NK-92 (cell line): ENCODE results near the gene NXN.
"Not testable (repeated sequence)": the region's sequence is repeated elsewhere in the genome, so short reads cannot be mapped to it uniquely, and the experiment has no call there.

ENCODE experiments used
- DNase-seq: peaks from one replicate; lab custom pipeline; 2025; ENCODE audit not compliant: unreplicated experiment; lab: John Stamatoyannopoulos, UW

The NXN gene

DNA sequence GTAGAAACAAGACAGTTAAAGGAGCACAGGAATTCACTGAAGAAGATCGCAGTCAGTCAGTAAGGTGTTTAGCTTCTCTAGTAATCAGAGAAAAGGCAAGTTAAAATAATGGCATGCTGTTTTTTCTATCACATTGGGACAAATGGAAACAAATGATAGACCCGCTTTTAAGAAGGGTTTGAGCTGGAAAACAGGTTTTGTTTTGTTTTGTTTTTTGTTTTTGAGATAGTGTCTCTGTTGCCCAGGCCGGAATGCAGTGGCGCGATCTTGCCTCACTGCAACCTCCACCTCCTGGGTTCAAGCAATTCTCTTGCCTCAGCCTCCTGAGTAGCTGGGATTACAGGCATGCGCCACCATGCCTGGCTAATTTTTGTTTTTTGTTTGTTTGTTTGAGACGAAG is 193.7 kb downstream of the NXN start:
- DNase-seq: not testable (repeated sequence)

DNA sequence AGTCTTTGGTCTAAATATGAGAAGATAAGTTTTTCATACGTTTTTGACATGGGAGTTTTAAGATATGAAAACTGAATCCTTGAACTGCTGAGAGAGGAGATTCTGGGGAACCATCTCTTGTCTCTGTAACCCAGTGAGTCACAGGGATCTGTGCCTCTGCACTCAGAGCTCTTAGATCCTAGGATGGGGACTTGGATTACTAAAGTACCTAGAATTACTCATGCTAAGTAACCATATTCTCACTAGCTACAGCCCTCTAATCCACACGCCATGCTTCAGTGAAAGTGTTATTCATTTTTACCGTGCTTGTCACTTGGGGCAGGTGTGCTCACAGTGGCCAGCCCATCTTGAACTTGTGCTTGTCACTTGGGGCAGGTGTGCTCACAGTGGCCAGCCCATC is 195.4 kb downstream of the NXN start:
- no peak for DNase-seq

DNA sequence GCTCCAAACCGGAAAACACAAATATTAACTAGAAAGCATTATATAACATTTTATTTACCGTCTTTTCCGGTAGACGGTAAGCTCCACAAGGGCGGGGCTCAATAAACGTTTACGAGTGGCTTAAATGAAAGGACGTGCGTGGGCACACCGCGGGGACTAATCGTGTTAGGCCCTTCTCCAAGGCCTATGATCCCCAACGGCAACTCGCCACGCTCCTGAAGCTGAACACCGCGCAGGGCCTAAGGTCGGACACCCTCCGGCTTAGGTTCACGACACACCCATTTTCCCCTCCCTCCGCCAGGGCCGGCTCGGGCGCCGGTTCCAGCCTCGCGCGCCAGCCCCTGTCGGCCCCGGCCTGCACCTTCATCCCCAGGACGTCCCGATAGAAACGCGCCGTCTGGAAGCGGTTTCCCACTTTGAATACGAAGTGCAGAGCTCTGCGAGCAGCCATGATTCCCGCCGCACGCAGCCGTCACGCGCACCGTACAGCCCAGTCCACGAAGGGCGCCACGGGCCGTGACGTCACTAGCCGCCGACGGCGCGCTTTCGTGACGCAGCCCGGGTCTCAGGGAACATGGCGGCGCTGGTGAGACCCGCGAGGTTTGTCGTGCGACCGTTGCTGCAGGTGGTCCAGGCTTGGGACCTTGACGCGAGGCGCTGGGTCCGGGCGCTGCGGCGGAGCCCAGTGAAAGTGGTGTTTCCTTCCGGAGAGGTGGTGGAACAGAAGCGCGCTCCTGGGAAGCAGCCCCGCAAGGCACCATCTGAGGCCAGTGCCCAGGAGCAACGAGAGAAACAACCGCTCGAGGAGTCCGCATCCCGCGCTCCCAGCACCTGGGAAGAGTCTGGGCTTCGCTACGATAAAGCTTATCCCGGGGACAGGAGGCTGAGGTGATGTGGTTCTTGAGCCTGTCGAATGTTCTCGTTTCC is 197.5 kb downstream of the NXN start, which contains the start of the genes GLOD4 and MRM3:
Gene GLOD4 (minus strand): TSS at position 476 of the 927 bp plus-strand sequence. CDS start 25 bp downstream, at position 451.
Gene MRM3 (plus strand): TSS at position 549 of the 927 bp plus-strand sequence. CDS start 26 bp downstream, at position 575.
- peak; percentile 37 for DNase-seq

DNA sequence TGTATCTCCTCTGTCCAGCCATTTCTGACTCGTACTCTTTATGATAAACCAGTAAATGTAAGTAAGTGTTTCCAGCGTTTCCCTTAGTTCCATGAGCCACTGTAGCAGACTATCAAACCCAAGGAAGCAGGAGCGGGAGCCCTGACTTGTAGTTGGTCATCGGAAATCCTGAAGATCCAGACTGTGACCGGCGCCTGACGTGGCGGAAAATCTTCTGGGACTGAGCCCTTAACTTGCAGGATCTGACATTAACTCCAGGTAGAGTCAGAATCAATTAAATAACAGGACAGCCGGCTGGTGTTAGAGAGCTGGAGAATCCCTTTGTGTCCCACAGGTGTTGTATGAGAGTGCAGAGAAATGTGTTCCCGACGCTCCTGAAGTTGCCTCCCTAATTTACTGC is 201.5 kb downstream of the NXN start:
- DNase-seq: no peak

DNA sequence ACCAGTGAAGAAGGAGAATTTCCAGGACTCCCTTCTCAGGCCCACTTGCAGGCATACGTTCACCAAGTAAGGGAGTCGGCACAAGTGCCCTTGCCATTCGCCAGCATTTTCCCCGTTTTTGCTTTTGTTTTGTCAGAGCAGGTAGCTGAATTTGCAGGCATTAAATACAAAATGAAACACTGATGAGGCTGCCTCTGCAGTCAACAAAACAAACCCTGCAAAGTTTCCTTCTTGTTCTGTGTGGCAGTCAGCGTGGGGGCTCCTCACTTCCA is 205.3 kb downstream of the NXN start:
- no peak for DNase-seq

DNA sequence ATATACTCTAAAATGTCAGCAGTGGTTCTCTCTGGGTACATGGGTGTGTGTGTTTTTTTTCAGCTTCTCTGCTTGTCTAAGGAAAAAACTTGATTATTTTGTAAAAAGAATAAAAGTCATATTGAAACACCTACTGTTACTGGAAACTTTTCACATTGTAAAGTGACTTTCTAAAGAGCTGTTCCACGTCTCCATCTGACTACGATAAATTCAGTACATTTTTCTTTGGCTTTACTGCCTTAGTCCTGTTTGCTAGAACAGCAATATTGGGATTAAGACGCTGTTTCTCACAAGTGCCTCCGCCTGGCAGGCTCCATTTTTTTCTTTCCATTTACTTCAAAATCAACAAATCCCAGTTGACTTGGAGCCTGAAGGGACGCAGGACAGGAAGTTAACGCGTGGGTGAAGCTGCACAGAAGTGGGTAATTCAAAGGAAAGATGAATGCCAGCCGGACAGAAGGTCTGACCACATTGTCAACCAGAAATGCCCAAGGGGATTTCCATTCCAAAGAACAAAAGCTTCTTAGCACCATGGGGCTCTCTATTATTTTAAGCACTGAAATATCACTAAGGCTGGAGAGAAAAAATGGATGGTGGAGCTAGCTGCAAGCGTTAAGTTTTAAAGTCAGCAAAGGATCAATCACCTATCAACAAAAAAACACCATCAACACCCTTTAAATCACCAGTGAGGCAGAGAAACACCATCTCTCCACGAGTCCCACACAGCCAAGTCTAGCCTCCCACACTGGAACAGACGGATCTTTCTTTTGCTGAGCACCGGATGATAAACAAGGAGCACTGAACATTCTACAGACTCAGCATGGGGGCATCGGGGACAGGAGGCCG is 205.9 kb downstream of the NXN start:
- no peak for DNase-seq

DNA sequence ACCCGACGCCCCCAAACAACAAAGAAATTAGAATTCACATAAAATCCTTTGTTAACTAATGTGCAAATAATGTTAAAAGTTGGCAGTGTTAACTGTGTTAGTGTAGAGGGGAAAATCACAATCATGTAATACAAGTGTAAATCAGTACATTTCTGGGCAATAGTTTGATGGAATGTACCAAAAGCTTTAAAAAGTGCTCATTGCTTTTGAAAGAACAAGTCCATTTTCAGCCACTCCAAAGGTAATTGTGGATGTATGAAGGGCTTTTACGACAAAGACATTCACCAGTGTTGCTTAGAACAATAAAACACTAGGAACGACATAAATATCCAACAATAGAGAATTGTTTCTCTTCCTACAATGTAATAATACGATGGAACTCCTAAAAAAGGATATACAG is 206.6 kb downstream of the NXN start:
- no peak for DNase-seq

DNA sequence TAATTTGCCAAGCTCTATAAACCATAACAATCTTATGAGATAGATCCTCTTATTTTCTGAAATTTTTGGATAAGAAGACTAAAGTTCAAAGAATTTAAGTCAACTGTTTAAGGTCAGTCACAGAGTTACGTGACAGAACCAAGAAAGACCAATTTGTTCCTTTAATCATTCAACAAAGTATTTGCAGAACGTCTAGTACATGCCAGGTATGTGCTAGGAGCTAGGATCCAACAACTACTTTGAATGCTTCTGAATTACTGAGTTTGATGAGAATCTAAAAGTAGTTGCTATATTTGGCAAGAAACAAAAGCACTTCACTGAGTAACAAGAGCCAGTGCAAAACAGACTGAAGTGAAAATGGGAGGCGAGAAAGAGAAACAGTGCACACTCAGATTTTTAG is 212.5 kb downstream of the NXN start:
- DNase-seq: no peak

DNA sequence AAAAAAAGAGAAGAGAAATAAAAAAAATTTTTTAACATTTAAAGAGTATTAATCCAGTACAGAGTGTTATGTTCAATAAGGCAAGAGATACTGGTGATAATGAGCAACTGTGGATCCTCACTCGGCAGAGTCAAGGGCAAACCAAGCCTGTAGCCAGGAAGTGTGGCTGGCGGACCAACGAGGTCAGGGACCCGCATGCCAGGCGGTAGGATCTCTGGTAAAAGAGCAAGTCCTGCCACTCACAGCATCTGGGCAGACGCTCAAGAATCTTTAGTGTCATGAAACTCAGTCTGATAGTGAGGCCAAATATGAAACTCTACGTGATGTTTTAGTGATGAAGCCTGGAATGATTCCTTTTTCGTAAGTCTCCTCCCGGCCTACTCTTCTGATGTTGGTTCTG is 219.2 kb downstream of the NXN start:
- DNase-seq: no peak

DNA sequence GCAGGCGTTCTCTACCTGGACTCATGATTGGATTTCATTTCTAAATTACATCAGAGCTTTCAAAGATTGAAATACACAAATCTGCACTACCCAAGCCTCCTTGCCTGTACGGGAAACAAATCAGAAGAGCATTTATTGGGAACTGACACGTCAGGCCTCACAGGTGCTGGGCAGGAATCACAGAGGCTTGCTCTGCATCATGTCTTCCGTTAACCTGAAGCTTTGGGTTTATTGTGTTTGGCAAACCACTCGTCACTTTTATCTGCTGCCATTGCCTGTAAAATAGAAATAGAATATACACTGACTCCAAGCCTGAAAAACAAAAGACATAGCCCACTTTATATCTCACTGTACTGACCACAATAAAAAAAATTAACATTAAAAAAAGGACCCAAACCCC is 219.6 kb downstream of the NXN start:
- DNase-seq: no peak

DNA sequence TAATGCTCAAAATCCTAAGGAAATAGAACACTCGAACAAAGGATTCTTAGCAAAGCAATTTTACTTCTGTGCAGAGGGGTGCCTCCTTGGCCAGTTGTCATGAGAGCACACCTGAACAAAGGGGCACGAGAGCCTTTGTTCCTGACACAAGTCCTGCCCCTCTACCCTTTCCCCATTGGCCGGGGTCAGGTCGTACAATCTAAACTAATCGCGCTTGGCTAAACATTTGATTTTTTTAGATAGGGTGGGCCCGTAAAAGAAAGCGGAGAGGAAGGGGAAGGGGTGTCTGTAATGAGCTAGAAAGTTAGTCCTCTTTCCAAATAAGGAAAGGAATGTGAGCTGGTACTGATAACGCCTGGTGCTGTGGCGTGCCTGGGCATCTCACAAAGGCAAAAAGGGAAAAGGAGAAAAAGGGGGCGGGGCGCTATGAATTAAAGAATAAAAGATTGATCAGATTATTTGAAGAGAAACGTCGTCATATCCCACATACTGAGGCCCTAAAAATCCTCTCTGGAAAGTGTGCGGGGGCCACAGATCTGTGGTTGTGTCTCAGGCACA is 223.5 kb downstream of the NXN start:
- DNase-seq: not testable (repeated sequence)

DNA sequence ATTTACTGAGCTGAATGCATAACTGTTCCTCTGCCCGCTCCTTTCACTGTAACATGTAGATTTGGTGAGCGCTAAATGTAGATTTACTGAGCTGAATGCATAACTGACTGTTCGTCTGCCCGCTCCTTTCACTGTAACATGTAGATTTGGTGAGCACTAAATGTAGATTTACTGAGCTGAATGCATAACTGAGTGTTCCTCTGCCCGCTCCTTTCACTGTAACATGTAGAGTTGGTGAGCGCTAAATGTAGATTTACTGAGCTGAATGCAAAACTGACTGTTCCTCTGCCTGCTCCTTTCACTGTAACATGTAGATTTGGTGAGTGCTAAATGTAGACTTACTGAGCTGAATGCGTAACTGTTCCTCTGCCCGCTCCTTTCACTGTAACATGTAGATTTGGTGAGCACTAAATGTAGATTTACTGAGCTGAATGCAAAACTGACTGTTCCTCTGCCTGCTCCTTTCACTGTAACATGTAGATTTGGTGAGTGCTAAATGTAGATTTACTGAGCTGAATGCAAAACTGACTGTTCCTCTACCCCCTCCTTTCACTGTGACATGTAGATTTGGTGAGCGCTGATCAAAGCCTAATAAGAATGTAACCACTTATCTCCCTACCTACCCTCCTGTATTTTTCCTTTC is 224.1 kb downstream of the NXN start:
- DNase-seq: not testable (repeated sequence)

DNA sequence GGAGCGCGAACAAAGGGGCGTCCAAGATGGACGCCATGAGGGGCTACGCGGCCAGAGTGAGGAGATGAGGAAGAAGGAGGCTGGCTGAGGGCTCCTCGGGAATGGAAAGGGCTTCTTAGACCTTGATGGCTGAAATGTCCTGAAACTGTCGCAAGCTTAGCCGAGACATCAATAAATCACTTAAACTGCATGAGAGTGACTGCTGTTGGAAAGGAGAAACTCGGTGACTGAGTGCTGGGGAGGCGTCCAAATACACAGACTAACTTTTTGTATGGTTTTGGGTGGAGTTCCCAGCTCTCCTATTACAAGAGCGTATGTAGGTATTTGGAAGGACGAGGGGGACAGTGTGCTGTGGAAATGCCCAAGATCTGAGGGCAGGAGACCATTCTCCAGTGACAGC is 226.2 kb downstream of the NXN start:
- no peak for DNase-seq

DNA sequence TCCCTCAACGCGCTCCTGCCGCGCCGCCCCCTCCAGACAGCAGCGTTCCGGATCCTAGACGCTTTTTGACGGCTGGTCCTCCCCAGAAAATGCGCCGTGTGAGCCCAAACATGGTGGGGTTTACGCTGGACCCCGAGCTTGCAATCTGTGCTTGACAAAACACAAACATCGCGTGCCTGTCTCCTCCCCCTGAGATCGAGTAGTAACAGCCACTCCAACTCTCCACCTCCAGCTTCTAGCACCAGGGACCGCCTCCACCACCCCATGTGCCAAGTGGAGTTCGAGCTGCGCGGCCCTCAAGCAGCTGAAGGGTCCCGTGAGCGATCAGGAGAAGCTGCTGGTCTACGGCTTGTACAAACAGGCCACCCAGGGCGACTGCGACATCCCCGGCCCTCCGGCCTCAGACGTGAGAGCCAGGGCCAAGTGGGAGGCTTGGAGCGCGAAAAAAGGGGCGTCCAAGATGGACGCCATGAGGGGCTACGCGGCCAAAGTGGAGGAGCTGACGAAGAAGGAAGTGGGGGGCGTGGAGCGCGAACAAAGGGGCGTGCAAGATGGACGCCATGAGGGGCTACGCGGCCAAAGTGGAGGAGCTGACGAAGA is 226.9 kb downstream of the NXN start:
- no peak for DNase-seq

DNA sequence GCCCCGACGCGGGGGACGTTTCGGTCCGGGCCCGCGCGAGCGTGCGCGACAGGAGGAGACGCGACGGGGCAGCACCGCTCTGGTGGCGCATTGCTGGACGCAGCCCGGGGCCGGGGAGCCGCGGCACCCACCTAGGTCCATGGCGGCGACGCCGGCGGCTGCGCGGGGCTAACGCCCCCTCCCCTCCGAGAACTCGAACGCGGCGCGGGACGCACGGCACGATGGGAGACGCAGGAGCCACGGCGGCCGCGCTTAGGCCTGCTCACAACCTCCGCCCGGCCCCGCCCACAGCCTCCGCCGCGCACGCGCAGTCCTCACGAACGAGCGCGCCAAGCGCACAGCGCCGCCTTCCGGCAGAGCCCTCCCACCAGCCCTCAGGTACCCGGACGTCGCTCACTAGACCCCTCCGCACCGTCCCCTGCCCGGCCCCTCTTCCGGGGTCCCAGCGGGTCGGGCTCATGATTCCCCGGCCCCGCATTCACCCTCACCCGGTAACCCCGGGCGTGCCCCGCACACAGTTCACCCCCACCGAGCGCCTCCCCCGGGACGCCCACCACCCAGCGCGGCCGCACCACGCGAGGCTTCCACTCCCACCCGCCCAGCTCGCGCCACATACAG is 227.5 kb downstream of the NXN start, which contains the start of gene GEMIN4:
Gene GEMIN4 (minus strand): TSS at position 263 of the 618 bp plus-strand sequence. CDS start 122 bp downstream, at position 141.
- DNase-seq: peak; percentile 63

DNA sequence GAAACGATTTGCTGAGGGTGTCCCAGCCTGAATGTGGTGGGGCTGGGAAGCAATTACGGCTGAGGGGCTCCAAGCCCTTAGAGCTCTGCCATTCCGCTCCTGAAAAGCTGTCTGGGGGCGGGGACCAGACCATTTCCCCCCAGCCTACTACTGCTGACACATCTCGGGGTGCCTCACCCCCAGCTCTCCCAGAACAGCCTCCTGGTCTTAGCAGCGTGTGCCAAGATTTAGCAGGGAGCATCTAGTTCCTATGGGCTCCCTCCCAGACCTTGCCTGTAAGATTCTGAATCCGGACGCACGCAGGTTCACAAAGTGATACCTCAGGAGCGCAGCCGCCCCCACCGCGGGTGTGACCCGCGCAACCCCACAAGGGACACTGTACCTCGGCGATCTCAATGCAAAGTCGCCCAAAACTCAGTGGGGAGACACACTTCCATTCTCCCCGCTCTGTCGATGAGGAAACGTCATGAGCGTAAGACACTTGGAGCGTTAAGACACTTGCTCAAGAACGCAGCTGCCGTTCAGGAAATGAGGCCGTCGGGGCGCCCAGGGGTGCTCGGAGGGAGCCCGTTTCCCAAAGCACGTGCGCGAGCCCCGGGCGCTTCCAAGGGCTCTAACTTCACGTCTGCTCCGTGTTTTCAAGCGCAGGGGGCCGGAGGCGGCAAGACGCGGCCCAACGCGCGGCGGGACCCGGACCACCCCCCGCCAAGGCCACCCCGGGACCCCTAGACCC is 228.1 kb downstream of the NXN start:
- no peak for DNase-seq

DNA sequence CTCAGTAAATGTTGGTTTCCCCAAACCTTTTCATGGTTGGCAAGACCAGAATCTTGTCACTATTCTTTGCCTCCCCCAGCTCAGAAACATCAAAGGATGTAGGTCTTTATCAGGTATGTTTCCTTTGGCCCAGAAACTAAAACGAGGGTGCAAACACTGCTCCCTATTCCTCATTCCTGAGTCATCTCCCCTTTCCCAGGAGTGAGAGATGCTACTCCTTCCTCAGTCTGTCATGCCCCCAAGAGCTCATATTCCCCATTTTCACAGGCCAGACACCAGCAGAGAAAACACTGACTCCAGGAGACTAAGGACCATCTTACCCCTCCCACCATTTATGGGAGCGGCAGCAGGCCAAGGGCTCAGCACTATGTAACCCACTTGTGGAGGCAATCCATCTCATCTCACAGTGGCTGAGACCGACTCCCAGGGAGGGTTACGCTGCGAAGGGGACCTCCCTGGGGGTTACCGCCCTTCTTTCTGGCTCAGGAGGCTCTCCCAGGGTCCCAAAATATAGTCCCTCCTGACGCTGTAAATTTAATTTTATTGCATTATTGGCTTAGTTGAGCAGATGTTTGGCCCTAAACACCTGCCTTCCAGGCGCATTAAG is 229.0 kb downstream of the NXN start:
- DNase-seq: no peak

DNA sequence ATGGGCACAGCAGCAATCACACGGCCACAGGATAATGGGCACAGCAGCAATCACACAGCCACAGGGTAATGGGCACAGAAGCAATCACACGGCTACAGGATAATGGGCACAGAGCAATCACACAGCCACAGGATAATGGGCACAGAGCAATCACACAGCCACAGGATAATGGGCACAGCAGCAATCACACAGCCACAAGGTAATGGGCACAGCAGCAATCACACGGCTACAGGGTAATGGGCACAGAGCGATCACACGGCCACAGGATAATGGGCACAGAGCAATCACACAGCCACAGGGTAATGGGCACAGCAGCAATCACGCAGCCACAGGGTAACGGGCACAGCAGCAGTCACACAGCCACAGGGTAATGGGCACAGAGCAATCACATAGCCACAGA is 230.2 kb downstream of the NXN start:
- DNase-seq: not testable (repeated sequence)
